Measurements from ENCODE around the gene DOK5.

DOK5 gene

DNA sequence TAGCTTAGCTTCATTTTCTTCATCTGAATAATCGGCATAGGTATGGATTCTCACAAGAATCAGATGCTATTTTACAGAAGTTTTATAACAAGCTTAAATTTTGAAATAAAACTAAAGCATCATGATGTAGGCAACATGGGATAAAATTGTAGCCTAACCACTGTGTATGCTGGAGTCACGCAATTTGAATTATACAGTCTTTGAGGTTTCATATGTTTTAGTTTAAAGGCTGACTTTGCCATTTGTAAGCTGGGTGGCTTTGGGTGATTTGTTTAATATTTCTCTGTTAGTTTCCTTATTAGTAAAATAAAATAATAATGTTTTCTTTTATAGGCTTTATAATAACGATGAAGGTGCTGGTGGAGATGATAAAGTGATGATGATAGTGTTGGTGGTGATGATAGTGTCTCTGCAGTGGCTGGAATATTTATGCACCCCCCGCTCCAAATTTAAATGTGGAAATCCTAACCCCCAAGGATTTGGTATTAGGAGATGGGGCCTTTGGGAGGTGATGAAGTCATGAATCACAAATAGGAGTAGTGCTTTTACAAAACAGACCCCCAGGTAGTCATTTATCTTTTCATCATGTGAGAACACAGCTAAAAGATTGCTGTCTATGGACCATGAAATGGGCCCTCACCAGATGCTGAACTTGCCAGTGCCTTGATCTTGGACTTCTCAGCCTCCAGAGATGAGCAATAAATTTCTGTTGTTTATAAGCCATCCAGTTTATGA, 42.0 kb downstream of the DOK5 start:
- Histone ChIP-seq H3K36me3 (ENCODE audit: control insufficient read depth, low read length) (no peaks in the 10 kb centered on the region), H3K4me2 (ENCODE audit: low read length) (no peak overlapping the region), H3F3A (ENCODE audit: control insufficient read depth, insufficient read depth) (no peaks in the 10 kb centered on the region), H3K27ac (ENCODE audit: low read depth, low read length) (no peak overlapping the region), H3K27me3 (ENCODE audit: control insufficient read depth, low read length) (no peaks in the 10 kb centered on the region), H3K4me1 (ENCODE audit: control insufficient read depth, low read length) (no peaks in the 10 kb centered on the region), H4K20me1 (ENCODE audit: control insufficient read depth, insufficient read depth, low read depth, low read length) (no peaks in the 10 kb centered on the region), H3K4me3 (ENCODE audit: low read length) (no peak overlapping the region), H3K79me2 (ENCODE audit: control insufficient read depth, low read length) (no peaks in the 10 kb centered on the region), H3K9me2 (replicated peaks; ENCODE audit: control insufficient read depth, low read length) (no peaks in the 10 kb centered on the region), H3K9me3 (ENCODE audit: control insufficient read depth, insufficient read depth, low read length) (no peaks in the 10 kb centered on the region)
- TF ChIP-seq EZH2phosphoT487 (IDR thresholded peaks at IDR 0.05; ENCODE audit: borderline replicate concordance, low read length): no peak
- TF ChIP-seq, protein P1, sequence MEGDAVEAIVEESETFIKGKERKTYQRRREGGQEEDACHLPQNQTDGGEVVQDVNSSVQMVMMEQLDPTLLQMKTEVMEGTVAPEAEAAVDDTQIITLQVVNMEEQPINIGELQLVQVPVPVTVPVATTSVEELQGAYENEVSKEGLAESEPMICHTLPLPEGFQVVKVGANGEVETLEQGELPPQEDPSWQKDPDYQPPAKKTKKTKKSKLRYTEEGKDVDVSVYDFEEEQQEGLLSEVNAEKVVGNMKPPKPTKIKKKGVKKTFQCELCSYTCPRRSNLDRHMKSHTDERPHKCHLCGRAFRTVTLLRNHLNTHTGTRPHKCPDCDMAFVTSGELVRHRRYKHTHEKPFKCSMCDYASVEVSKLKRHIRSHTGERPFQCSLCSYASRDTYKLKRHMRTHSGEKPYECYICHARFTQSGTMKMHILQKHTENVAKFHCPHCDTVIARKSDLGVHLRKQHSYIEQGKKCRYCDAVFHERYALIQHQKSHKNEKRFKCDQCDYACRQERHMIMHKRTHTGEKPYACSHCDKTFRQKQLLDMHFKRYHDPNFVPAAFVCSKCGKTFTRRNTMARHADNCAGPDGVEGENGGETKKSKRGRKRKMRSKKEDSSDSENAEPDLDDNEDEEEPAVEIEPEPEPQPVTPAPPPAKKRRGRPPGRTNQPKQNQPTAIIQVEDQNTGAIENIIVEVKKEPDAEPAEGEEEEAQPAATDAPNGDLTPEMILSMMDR (IDR thresholded peaks at IDR 0.05; ENCODE audit: low read depth, low read length, poor library complexity, severe bottlenecking): no peak

DNA sequence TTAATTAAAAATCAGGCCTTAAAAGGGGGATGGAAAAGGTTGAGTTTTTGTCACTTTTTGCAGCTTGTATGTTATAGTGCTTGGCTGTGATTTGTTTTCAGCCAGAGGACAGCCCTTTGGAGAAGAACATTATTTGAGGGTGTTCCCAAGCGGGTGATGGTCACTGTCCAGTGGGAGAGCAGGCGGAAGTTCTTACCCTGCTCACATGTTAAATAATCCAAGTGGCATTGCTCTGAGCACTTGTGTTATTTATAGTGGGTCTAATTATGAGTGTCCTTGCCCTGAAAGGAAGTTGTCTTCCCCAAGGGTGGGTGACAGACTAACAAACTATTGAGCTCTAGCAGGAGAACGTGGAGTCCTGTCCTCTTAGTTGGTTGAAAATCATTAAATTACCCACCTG, 49.5 kb downstream of the DOK5 start:
- no peaks in the 10 kb centered on the region for H3K9me3 ChIP-seq (ENCODE audit: control insufficient read depth, insufficient read depth, low read length)
- H3F3A ChIP-seq (ENCODE audit: control insufficient read depth, insufficient read depth): no peaks in the 10 kb centered on the region
- no peak overlapping the region for H3K4me3 ChIP-seq (ENCODE audit: low read length)
- H3K36me3 ChIP-seq (ENCODE audit: control insufficient read depth, low read length): no peaks in the 10 kb centered on the region
- no peaks in the 10 kb centered on the region for H3K27me3 ChIP-seq (ENCODE audit: control insufficient read depth, low read length)
- no peak overlapping the region for H3K27ac ChIP-seq (ENCODE audit: low read depth, low read length)
- H3K4me1 ChIP-seq (ENCODE audit: control insufficient read depth, low read length): no peaks in the 10 kb centered on the region
- no peak overlapping the region for H3K4me2 ChIP-seq (ENCODE audit: low read length)
- H4K20me1 ChIP-seq (ENCODE audit: control insufficient read depth, insufficient read depth, low read depth, low read length): no peaks in the 10 kb centered on the region
- H3K79me2 ChIP-seq (ENCODE audit: control insufficient read depth, low read length): no peaks in the 10 kb centered on the region
- TF ChIP-seq, protein P1 (IDR thresholded peaks at IDR 0.05; ENCODE audit: low read depth, low read length, poor library complexity, severe bottlenecking): no peak
- no peak for TF ChIP-seq EZH2phosphoT487 (IDR thresholded peaks at IDR 0.05; ENCODE audit: borderline replicate concordance, low read length)
- H3K9me2 ChIP-seq (replicated peaks; ENCODE audit: control insufficient read depth, low read length): no peaks in the 10 kb centered on the region

DNA sequence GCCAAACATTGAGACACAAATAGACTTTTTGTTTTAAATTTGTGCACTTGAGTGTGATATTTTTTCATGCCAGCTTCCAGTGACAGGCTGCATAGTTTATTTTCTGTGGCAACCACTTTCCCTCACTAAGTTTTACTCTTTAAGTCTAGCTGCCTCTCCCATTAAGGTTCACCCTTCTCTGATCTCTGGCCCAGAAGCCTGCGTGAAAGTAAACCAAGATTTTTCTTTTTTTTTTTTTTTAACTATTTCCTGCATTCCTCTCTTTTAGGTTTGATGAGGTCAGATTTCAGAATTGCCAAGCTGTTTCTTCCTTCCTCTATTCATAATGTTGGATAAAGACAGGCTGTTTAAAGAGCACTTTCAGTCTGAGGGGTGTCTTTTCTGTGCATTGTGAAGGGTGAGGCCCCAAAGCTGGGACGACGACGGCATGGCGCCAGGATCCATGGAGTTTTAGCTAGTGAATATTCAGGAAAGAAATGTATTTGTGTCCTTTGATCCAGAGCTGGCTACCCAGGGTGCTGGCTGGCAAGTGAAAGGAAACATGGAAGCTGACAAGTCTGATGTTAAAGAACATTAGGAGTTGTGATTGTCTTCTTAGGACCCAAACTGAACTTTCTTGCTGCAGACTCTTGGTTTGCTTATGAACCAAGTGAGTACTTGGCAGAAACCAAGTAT, 50.7 kb downstream of the DOK5 start:
- H3K9me3 ChIP-seq (ENCODE audit: control insufficient read depth, insufficient read depth, low read length): no peaks in the 10 kb centered on the region
- H3K4me2 ChIP-seq (ENCODE audit: low read length): no peak overlapping the region
- H3K4me1 ChIP-seq (ENCODE audit: control insufficient read depth, low read length): no peaks in the 10 kb centered on the region
- TF ChIP-seq, protein P1 (IDR thresholded peaks at IDR 0.05; ENCODE audit: low read depth, low read length, poor library complexity, severe bottlenecking): no peak
- no peaks in the 10 kb centered on the region for H3K36me3 ChIP-seq (ENCODE audit: control insufficient read depth, low read length)
- no peak overlapping the region for H3K27ac ChIP-seq (ENCODE audit: low read depth, low read length)
- H3K27me3 ChIP-seq (ENCODE audit: control insufficient read depth, low read length): no peaks in the 10 kb centered on the region
- no peak overlapping the region for H3K4me3 ChIP-seq (ENCODE audit: low read length)
- H3K79me2 ChIP-seq (ENCODE audit: control insufficient read depth, low read length): no peaks in the 10 kb centered on the region
- H3F3A ChIP-seq (ENCODE audit: control insufficient read depth, insufficient read depth): no peaks in the 10 kb centered on the region
- no peaks in the 10 kb centered on the region for H3K9me2 ChIP-seq (replicated peaks; ENCODE audit: control insufficient read depth, low read length)
- H4K20me1 ChIP-seq (ENCODE audit: control insufficient read depth, insufficient read depth, low read depth, low read length): no peaks in the 10 kb centered on the region

All from DOHH2 (cell line).